MCF 10A (cell line): Measurements from ENCODE around the gene ARL6. TPM values are rescaled to one million over a fixed set of nuclear protein-coding genes. Genes with fewer than 3 reads are reported as not detected.

Experiments used
- BruUV-seq: library from RNA; stranded (reverse); fragments of 400-500 nt; replicated peaks from 2 replicates; lab custom pipeline; 2021; lab: Mats Ljungman, UMichigan
- CTCF ChIA-PET: fragments of 300-600 bp; sonication (Branson Sonifier 250); formaldehyde crosslinking; extraction: SDS; loops from one replicate; lab custom pipeline; 2021; ENCODE audit warnings: antibody characterized with exemption, inconsistent platforms; lab: Yijun Ruan, JAX
- POLR2A ChIA-PET: fragments of 300-600, 350-650 bp; sonication (Branson Sonifier 250); formaldehyde crosslinking; extraction: SDS; loops from one replicate; lab custom pipeline; 2020; ENCODE audit warnings: antibody characterized with exemption, inconsistent platforms; lab: Yijun Ruan, JAX
- DNase-seq: peaks from one replicate; pipeline ENCODE4 v3.0.0-alpha.2; 2018; ENCODE audit not compliant: unreplicated experiment
- H3K27ac Mint-ChIP-seq: one replicate; pipeline ENCODE4 v1.8.0; 2022; ENCODE audit warnings: mild to moderate bottlenecking, low read depth, mixed read lengths; ENCODE audit not compliant: unreplicated experiment
- H3K27me3 Mint-ChIP-seq: one replicate; pipeline ENCODE4 v1.8.0; 2022; ENCODE audit warnings: mixed read lengths; ENCODE audit not compliant: insufficient read depth, unreplicated experiment
- H3K36me3 Mint-ChIP-seq: one replicate; pipeline ENCODE4 v1.8.0; 2022; ENCODE audit warnings: mild to moderate bottlenecking, moderate library complexity, mixed read lengths; ENCODE audit not compliant: insufficient read depth, unreplicated experiment
- H3K4me1 Mint-ChIP-seq: one replicate; pipeline ENCODE4 v1.8.0; 2022; ENCODE audit warnings: mixed read lengths; ENCODE audit not compliant: insufficient read depth, unreplicated experiment
- H3K4me3 Mint-ChIP-seq: one replicate; pipeline ENCODE4 v1.8.0; 2022; ENCODE audit warnings: mild to moderate bottlenecking, moderate library complexity, mixed read lengths; ENCODE audit not compliant: unreplicated experiment
- H3K9me3 Mint-ChIP-seq: one replicate; pipeline ENCODE4 v1.8.0; 2022; ENCODE audit warnings: mixed read lengths; ENCODE audit not compliant: unreplicated experiment
- intact Hi-C: fragments of 100-400 bp; cut with micrococcal nuclease; formaldehyde crosslinking; loops from 2 replicates; pipeline ENCODE4 v1.14.1; 2022
- total RNA-seq: library from RNA; stranded (reverse); gene quantifications from 2 replicates; pipeline ENCODE4 v1.2.3, GENCODE V29; 2022
- TF ChIP-seq, protein P1 (sequence below): fragments of 200-600 bp; IDR thresholded peaks from one replicate; pipeline ENCODE4 v1.8.0; 2022; ENCODE audit warnings: antibody characterized with exemption, mild to moderate bottlenecking; ENCODE audit not compliant: unreplicated experiment

ARL6 gene
- total RNA-seq, 1 experiment from 2014 or later, result 4.7 TPM

DNA sequence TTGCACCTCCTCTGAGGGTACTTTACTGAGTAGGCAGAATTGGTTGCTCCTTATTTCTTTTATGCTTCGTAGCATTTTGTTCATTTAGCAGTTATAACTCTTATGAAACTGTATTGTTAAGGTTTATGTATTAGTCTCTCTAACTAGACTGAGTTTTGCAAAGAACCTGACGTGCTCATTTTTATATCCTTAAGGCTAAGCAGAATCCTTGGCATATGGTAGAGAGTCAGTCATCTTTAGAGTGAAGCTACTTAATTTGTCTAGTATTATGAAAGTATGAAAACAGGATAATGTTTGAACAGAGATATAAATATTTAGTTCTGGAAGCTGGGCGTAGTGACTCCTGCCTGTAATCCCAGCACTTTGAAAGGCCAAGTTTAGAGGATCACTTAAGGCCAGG lies 77.4 kb downstream of the ARL6 start:
- TF ChIP-seq, protein P1, sequence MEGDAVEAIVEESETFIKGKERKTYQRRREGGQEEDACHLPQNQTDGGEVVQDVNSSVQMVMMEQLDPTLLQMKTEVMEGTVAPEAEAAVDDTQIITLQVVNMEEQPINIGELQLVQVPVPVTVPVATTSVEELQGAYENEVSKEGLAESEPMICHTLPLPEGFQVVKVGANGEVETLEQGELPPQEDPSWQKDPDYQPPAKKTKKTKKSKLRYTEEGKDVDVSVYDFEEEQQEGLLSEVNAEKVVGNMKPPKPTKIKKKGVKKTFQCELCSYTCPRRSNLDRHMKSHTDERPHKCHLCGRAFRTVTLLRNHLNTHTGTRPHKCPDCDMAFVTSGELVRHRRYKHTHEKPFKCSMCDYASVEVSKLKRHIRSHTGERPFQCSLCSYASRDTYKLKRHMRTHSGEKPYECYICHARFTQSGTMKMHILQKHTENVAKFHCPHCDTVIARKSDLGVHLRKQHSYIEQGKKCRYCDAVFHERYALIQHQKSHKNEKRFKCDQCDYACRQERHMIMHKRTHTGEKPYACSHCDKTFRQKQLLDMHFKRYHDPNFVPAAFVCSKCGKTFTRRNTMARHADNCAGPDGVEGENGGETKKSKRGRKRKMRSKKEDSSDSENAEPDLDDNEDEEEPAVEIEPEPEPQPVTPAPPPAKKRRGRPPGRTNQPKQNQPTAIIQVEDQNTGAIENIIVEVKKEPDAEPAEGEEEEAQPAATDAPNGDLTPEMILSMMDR, result no peak
- Mint-ChIP-seq H3K4me1 (peaks cover 6% of the 10 kb centered on the region), H3K36me3 (no peaks in the 10 kb centered on the region), H3K27me3 (no peaks in the 10 kb centered on the region), H3K9me3 (no peaks in the 10 kb centered on the region), H3K4me3 (no peak overlapping the region), H3K27ac (no peak overlapping the region)
- POLR2A ChIA-PET, result interaction anchor here (1.2 to 3.0 kb wide), 3 partner anchors 19 to 31 kb away, joined by 3 to 12 read pairs (median 6); partner anchors contain the start of gene CRYBG3
- no peak for DNase-seq
- intact Hi-C loops, result no loop called here
- no TSS peak for BruUV-seq
- CTCF ChIA-PET, result no interaction called here

DNA sequence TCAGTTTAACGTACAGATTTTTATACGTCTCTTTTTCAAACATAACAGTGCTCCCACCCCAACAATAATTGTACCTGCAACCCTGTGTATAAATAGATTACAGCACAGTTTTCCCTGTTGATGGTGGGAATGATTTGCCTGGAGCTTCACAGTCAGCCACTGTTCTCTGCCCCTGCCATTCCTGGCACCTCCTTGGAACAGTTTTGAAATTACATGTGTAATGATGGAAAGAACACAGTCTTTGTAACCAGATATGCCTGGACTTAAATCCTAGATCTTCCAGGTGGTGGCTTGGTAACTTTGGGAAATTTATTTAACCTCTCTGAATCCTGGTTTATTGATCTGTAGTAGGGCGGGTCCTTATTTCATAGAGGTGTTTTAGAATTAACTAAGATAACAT lies 84.2 kb downstream of the ARL6 start:
- no peak overlapping the region for H3K4me3 Mint-ChIP-seq
- no peaks in the 10 kb centered on the region for H3K4me1 Mint-ChIP-seq
- CTCF ChIA-PET, result no interaction called here
- TF ChIP-seq, protein P1, result no peak
- BruUV-seq, result no TSS peak
- intact Hi-C loops, result no loop called here
- H3K36me3 Mint-ChIP-seq, result no peaks in the 10 kb centered on the region
- peaks cover 1% of the 10 kb centered on the region for H3K9me3 Mint-ChIP-seq
- no peak for DNase-seq
- H3K27me3 Mint-ChIP-seq, result no peaks in the 10 kb centered on the region
- no peak overlapping the region for H3K27ac Mint-ChIP-seq
- POLR2A ChIA-PET, result no interaction called here

Other genes starting within 250 kb of the ARL6 start
- gene CRYBG3, start 57.3 kb downstream of the ARL6 start, total RNA-seq, result 7.2 and 10.7 TPM in 2 replicates
- gene RIOX2, start 207.7 kb downstream of the ARL6 start, total RNA-seq, result 51.8 and 73.9 TPM in 2 replicates